GM18868 (cell line): ENCODE results near the gene ANKRD10.

ENCODE experiments used
- ATAC-seq: cut with Tn5 transposase; IDR thresholded peaks from one replicate; pipeline ENCODE4 v1.9.1; 2021; ENCODE audit warnings: mild to moderate bottlenecking, moderate library complexity; ENCODE audit not compliant: unreplicated experiment

ANKRD10 gene

DNA sequence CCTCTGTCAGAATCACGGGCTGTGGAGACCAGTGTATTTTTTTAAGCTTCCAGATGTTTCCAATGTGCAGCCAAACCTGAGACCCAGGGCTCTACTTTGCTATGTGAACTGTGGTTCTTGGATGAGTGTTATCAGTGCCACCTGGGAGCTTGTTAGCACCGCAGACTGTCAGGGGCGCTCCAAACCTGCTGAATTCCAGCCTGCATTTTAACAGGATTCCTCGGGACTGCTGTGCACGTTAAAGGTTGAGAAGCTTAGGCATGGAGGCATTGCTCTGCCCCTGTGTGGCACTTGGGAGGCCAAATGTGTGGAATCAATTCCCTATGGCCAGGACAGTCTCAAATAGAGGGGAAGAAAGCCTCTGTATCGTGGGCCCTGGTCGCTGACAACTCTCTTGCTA is 80.3 kb downstream of the ANKRD10 start:
- no peak for ATAC-seq

DNA sequence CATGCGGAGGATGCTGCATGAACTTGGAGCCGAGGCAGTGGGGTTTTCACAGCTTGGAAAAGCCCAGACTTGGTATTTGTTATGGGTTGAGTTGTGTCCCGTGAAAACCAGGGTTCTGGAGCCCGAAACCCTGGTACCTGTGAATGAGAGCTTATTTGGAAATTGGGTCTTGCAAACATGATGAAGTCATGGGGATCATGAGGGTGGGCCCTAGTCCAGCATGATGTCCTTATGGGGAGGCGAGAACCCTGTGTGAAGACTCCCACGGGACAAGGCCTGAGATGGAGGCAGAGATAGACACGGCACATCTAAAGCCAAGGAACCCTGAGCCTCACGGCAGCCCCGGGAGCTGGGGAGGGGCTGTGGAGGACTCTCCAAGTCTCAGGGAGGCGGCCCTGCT is 82.3 kb downstream of the ANKRD10 start:
- no peak for ATAC-seq

DNA sequence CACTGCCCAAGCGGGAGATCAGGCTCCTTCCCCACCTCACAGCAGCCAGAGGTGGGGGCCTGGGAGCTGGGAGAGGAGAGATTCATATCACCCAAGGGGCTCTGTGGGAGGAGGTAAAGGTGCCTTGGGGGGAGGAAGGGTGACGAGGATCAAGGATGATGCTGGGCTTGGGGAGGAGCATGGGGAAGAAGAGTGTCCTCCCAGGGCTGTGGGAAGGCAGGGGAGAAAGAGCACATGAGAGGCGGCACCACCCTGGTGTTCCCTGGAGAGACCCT is 82.7 kb downstream of the ANKRD10 start:
- no peak for ATAC-seq

DNA sequence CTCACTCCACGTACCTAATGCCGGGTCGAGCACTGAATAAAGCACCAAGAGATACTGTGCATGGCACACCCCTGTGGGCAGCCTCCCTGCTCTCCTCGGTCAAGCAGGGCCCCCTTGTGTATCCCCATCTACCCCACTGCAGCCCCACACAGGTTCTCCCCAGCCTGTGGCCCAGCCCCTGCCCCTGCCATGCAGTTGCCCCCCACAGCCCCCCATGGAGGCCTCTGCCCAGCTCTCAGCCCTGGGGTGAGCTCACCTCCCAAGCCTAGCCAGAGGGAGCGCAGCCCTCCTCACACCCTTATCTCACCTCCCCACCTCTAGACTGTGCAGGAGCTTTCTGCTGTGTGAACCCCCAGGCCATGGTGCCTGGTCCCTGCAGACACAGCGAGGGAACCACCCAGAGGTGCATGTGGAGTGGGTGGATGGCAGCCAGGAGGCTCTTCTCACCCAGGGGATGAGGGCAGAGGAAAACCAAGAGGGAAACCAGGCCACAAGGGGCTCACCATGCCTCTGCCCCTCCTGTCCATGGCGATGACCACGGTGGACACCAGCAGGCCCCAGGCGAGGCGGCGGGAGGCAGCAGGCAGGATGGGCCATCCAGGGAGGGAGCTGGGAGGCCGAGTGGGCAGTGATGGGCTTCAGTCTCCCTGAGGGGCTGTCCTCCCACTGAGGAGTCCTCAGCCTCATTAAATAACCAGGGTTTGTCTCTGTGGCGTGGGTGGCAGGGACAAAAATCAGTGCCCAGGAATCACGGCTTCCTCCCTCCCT is 83.2 kb downstream of the ANKRD10 start:
- ATAC-seq = no peak

DNA sequence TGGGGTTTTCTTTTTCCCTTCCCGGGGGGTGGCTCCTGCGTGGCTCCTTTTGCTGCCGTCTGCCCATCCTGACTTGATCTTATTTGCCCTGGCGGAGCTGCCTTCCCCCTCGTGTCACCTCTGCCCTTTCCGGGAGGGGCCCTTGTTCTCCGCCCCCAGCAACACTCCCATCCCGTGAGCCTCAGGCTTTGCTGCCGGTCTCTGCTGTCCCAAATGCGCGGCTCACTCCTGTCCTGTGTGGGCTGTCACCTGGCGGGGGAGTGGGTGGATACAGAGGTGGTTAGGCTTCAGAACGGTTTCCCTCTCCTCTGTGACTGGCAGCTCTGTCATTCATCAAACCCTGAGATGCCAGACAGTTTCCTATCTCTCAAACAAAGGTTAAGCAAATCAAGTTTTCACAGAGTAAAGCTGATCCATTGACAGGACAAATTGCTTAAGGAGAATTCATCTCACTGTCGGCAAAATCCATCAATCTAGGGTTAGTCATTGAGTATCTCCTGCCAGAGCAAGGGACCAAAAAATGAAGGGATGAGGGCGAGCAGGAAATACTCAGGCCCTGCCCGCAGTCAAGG is 84.0 kb downstream of the ANKRD10 start:
- ATAC-seq = no peak

DNA sequence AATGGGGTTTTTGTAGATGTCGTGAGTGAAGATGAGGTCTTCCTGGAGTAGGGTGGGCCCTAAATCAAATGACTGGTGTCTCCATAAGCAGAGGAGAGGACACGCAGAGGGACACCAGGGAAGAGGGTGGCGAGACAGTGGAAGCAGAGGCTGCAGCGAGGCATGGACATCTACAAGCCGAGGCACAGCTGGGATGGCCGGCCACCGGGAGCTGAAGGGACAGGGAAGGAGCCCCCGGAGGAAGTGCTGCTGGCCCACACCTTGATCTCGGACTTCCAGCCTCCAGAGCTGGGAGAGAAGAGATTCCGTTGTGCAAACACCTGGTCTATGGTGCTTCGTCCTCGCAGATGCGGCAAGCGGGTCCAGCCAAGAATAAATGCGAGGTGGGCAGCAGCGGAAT is 84.5 kb downstream of the ANKRD10 start:
- no peak for ATAC-seq

DNA sequence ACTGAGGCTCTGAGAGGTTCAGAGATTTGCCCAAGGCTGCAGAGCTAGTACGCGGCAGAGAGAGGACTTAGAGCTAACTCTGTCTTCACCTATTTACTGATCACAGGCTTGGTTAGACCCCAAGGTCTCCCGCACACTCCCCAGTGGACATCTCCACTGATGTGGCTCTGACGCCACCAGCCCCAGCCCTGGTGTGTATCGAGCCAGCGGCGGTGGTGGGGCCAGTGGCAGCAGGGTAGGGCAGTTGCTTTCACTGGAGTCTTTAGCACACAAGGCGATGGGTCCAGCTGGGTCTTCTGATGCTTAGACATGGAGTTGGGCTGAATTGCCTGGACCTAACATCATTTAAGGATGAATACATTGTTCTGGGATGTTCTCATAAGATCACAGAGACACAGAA is 85.4 kb downstream of the ANKRD10 start:
- no peak for ATAC-seq

DNA sequence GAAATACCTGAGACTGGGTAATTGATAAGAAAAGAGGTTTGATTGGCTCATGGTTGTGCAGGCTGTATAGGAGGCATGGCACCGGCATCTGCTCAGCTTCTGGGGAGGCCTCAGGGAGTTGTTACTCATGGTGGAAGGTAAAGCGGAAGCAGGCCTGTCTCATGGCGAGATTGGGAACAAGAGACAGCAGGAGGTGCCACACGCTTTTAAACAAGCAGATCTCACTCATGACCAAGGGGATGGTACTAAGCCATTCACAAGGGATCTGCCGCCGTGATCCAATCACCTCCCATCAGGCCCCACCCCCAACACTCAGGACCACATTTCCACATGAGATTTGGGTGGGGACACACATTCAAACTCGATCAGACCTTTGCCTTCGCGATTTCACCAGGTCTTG is 86.2 kb downstream of the ANKRD10 start:
- no peak for ATAC-seq
